ENCODE results near the gene CLSTN1. TPM values are rescaled to one million over a fixed set of nuclear protein-coding genes. Genes with fewer than 3 reads are reported as not detected.
"Not testable (repeated sequence)": the region's sequence is repeated elsewhere in the genome, so short reads cannot be mapped to it uniquely, and the experiment has no call there.

CLSTN1 gene
- total and polyA plus RNA-seq, 2 donors (not counting 1 experiment from before 2014, with no cell fraction given) = 34.9 to 81.4 TPM

- DNase-seq = no peak
Observed at GRCh38 chr1:9764550-9764949, 59.2 kb downstream of the CLSTN1 start.

DNA sequence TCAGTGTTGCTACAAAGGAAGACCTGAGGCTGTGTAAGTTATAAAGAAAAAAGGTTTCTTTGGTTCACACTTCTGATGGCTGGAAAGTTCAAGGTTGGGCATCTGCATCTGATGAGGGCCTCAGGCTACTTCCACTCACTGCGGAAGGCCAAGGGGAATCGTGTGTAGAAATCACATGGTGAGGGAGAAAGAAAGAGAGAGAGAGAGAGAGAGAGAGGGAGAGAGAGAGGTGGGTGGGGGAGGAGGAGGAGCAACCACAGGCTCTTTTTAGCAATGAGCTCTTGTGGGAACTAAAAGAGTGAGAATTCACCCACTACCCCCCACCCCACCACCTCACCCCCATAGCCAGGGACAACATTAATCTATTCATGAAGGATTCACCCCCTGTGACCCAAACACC lies 59.9 kb downstream of the CLSTN1 start:
- ChIA-PET POLR2A (no interaction called here), CTCF (interaction anchor here (1.4 kb wide), 1 partner anchor 148 kb away, joined by 3 read pairs; no protein-coding TSS in a partner anchor)
- Histone ChIP-seq H3K27ac (ENCODE audit: low read length in 2 of 2) (no peak overlapping the region), H3K79me2 (ENCODE audit: control insufficient read depth, insufficient read depth, low read length) (peaks cover 91% of the 10 kb centered on the region), H3K4me1 (ENCODE audit: control insufficient read depth in 2 of 2, insufficient read depth in 2 of 2, low read length in 2 of 2) (no peaks in the 10 kb centered on the region), H3K27me3 (replicated peaks in 1 of 4; ENCODE audit: control extremely low read depth in 1 of 4, control insufficient read depth in 3 of 4, insufficient read depth in 4 of 4, low read length in 3 of 4) (no peaks in the 10 kb centered on the region), H3K36me3 (replicated peaks in 1 of 2; ENCODE audit: control extremely low read depth in 1 of 2, control insufficient read depth in 1 of 2, extremely low read depth in 1 of 2, insufficient read depth in 2 of 2, low read length in 1 of 2) (peaks cover 0 to 10% of the 10 kb centered on the region in 2 experiments), H4K20me1 (ENCODE audit: control insufficient read depth, insufficient read depth, low read length, poor library complexity, severe bottlenecking) (peaks cover 53% of the 10 kb centered on the region), H3K4me2 (replicated peaks; ENCODE audit: low read depth, low read length, poor library complexity, severe bottlenecking) (no peak overlapping the region), H3K9ac (ENCODE audit: low read length) (no peak overlapping the region), H3K9me3 (ENCODE audit: control extremely low read depth in 1 of 3, control insufficient read depth in 2 of 3, insufficient read depth in 1 of 3, low read length in 2 of 3) (no peaks in the 10 kb centered on the region), H2AFZ (ENCODE audit: insufficient read depth, low read depth, low read length, poor library complexity, severe bottlenecking) (no peak overlapping the region), H3K4me3 (ENCODE audit: control extremely low read depth in 1 of 5, extremely low read depth in 1 of 5, insufficient read depth in 1 of 5, low read depth in 2 of 5, low read length in 4 of 5) (no peak overlapping the region)
- no peak overlapping the region for H3K27ac Mint-ChIP-seq
- no peak overlapping the region for H3K4me3 Mint-ChIP-seq
- intact Hi-C loops (cut with micrococcal nuclease) = no loop called here
- DNase-seq (no peak), ATAC-seq (ENCODE audit: low read depth) (no peak)
- no peaks in the 10 kb centered on the region for H3K9me3 Mint-ChIP-seq (ENCODE audit: insufficient read depth)
- TF ChIP-seq EZH2 (IDR thresholded peaks at IDR 0.05; ENCODE audit: borderline replicate concordance, insufficient read depth, low read depth, low read length, poor library complexity, severe bottlenecking) = no peak
- TF ChIP-seq, protein P1, sequence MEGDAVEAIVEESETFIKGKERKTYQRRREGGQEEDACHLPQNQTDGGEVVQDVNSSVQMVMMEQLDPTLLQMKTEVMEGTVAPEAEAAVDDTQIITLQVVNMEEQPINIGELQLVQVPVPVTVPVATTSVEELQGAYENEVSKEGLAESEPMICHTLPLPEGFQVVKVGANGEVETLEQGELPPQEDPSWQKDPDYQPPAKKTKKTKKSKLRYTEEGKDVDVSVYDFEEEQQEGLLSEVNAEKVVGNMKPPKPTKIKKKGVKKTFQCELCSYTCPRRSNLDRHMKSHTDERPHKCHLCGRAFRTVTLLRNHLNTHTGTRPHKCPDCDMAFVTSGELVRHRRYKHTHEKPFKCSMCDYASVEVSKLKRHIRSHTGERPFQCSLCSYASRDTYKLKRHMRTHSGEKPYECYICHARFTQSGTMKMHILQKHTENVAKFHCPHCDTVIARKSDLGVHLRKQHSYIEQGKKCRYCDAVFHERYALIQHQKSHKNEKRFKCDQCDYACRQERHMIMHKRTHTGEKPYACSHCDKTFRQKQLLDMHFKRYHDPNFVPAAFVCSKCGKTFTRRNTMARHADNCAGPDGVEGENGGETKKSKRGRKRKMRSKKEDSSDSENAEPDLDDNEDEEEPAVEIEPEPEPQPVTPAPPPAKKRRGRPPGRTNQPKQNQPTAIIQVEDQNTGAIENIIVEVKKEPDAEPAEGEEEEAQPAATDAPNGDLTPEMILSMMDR (IDR thresholded peaks at IDR 0.05) = no peak
- H3K4me1 Mint-ChIP-seq = peaks cover 1% of the 10 kb centered on the region
- H3K27me3 Mint-ChIP-seq = no peaks in the 10 kb centered on the region
- 81% methylated on average over 2 of the region's 2 CpGs for WGBS (ENCODE audit: insufficient coverage)

More at GRCh38 chr1:9764550-9764949, 59.2 kb downstream of the CLSTN1 start:
- ATAC-seq (ENCODE audit: low read depth) = no peak
- intact Hi-C loops (cut with micrococcal nuclease) = no loop called here
- no peak overlapping the region for H3K27ac ChIP-seq (ENCODE audit: low read length in 2 of 2)
- H3K27me3 Mint-ChIP-seq = no peaks in the 10 kb centered on the region
- H3K4me1 ChIP-seq (ENCODE audit: control insufficient read depth in 2 of 2, insufficient read depth in 2 of 2, low read length in 2 of 2) = no peaks in the 10 kb centered on the region
- H3K36me3 ChIP-seq (replicated peaks in 1 of 2; ENCODE audit: control extremely low read depth in 1 of 2, control insufficient read depth in 1 of 2, extremely low read depth in 1 of 2, insufficient read depth in 2 of 2, low read length in 1 of 2) = peaks cover 2 to 10% of the 10 kb centered on the region in 2 experiments
- no peak overlapping the region for H3K9ac ChIP-seq (ENCODE audit: low read length)
- H3K4me3 Mint-ChIP-seq = no peak overlapping the region
- H2AFZ ChIP-seq (ENCODE audit: insufficient read depth, low read depth, low read length, poor library complexity, severe bottlenecking) = no peak overlapping the region
- peaks cover 1% of the 10 kb centered on the region for H3K4me1 Mint-ChIP-seq
- H3K4me2 ChIP-seq (replicated peaks; ENCODE audit: low read depth, low read length, poor library complexity, severe bottlenecking) = no peak overlapping the region
- H3K4me3 ChIP-seq (ENCODE audit: control extremely low read depth in 1 of 5, extremely low read depth in 1 of 5, insufficient read depth in 1 of 5, low read depth in 2 of 5, low read length in 4 of 5) = no peak overlapping the region
- H4K20me1 ChIP-seq (ENCODE audit: control insufficient read depth, insufficient read depth, low read length, poor library complexity, severe bottlenecking) = peaks cover 50% of the 10 kb centered on the region
- H3K79me2 ChIP-seq (ENCODE audit: control insufficient read depth, insufficient read depth, low read length) = peaks cover 91% of the 10 kb centered on the region
- ChIA-PET POLR2A (no interaction called here), CTCF (no interaction called here)
- H3K9me3 ChIP-seq (ENCODE audit: control extremely low read depth in 1 of 3, control insufficient read depth in 2 of 3, insufficient read depth in 1 of 3, low read length in 2 of 3) = no peaks in the 10 kb centered on the region
- 55% methylated on average over 2 of the region's 3 CpGs for WGBS (ENCODE audit: insufficient coverage)
- TF ChIP-seq, protein P1 (IDR thresholded peaks at IDR 0.05) = no peak
- no peak for TF ChIP-seq EZH2 (IDR thresholded peaks at IDR 0.05; ENCODE audit: borderline replicate concordance, insufficient read depth, low read depth, low read length, poor library complexity, severe bottlenecking)
- no peaks in the 10 kb centered on the region for H3K27me3 ChIP-seq (replicated peaks in 1 of 4; ENCODE audit: control extremely low read depth in 1 of 4, control insufficient read depth in 3 of 4, insufficient read depth in 4 of 4, low read length in 3 of 4)
- no peak overlapping the region for H3K27ac Mint-ChIP-seq
- no peaks in the 10 kb centered on the region for H3K9me3 Mint-ChIP-seq (ENCODE audit: insufficient read depth)

- H3K4me2 ChIP-seq (replicated peaks; ENCODE audit: low read depth, low read length, poor library complexity, severe bottlenecking); H2AFZ ChIP-seq (ENCODE audit: insufficient read depth, low read depth, low read length, poor library complexity, severe bottlenecking); H3K9me3 ChIP-seq (ENCODE audit: control extremely low read depth in 1 of 3, control insufficient read depth in 2 of 3, insufficient read depth in 1 of 3, low read length in 2 of 3); H3K4me1 Mint-ChIP-seq; H3K27me3 Mint-ChIP-seq; ATAC-seq (ENCODE audit: low read depth); H3K27me3 ChIP-seq (replicated peaks in 1 of 4; ENCODE audit: control extremely low read depth in 1 of 4, control insufficient read depth in 3 of 4, insufficient read depth in 4 of 4, low read length in 3 of 4); H3K9me3 Mint-ChIP-seq (ENCODE audit: insufficient read depth); DNase-seq; H3K27ac Mint-ChIP-seq; H3K4me3 ChIP-seq (ENCODE audit: control extremely low read depth in 1 of 5, extremely low read depth in 1 of 5, insufficient read depth in 1 of 5, low read depth in 2 of 5, low read length in 4 of 5); H3K9ac ChIP-seq (ENCODE audit: low read length); H3K4me1 ChIP-seq (ENCODE audit: control insufficient read depth in 2 of 2, insufficient read depth in 2 of 2, low read length in 2 of 2); CTCF ChIA-PET; intact Hi-C loops (cut with micrococcal nuclease); POLR2A ChIA-PET; H3K27ac ChIP-seq (ENCODE audit: low read length in 2 of 2); H3K4me3 Mint-ChIP-seq: not testable (repeated sequence)
- Histone ChIP-seq H3K36me3 (replicated peaks in 1 of 2; ENCODE audit: control extremely low read depth in 1 of 2, control insufficient read depth in 1 of 2, extremely low read depth in 1 of 2, insufficient read depth in 2 of 2, low read length in 1 of 2) (peaks cover 0 to 10% of the 10 kb centered on the region in 2 experiments), H4K20me1 (ENCODE audit: control insufficient read depth, insufficient read depth, low read length, poor library complexity, severe bottlenecking) (peaks cover 63% of the 10 kb centered on the region), H3K79me2 (ENCODE audit: control insufficient read depth, insufficient read depth, low read length) (peaks cover 92% of the 10 kb centered on the region)
- 97% methylated on average over 25 of the region's 25 CpGs for WGBS (ENCODE audit: insufficient coverage)
Observed at GRCh38 chr1:9762446-9762845, 61.3 kb downstream of the CLSTN1 start.

Data from B cell (primary cell).